ENCODE results near the gene TMEM229B. TPM values are rescaled to one million over a fixed set of nuclear protein-coding genes. Genes with fewer than 3 reads are reported as not detected.

TMEM229B gene
- total RNA-seq, 2 donors from 2014 or later = 12.7 to 15.2 TPM

- Mint-ChIP-seq H3K27me3 (peaks cover 36% of the 10 kb centered on the region), H3K36me3 (ENCODE audit: low read depth) (no peaks in the 10 kb centered on the region), H3K4me3 (no peak overlapping the region), H3K27ac (peak overlapping the region; percentile 29), H3K4me1 (no peaks in the 10 kb centered on the region)
- no peaks in the 10 kb centered on the region for H3K9me3 ChIP-seq (ENCODE audit: control insufficient read depth, low read length, poor library complexity, severe bottlenecking)
- DNase-seq (no peak), ATAC-seq (no peak)
Measured at GRCh38 chr14:67449096-67449495, 39.4 kb downstream of the TMEM229B start.

GRCh38 chr14:67447033-67447381, 41.5 kb downstream of the TMEM229B start:
- Mint-ChIP-seq H3K36me3 (ENCODE audit: low read depth) (no peaks in the 10 kb centered on the region), H3K27me3 (peaks cover 48% of the 10 kb centered on the region), H3K27ac (no peak overlapping the region), H3K4me1 (no peaks in the 10 kb centered on the region), H3K4me3 (no peak overlapping the region)
- DNase-seq = no peak
- ATAC-seq = no peak
- H3K9me3 ChIP-seq (ENCODE audit: control insufficient read depth, low read length, poor library complexity, severe bottlenecking) = no peaks in the 10 kb centered on the region

GRCh38 chr14:67446371-67447032, 42.0 kb downstream of the TMEM229B start:
- no peaks in the 10 kb centered on the region for H3K4me1 Mint-ChIP-seq
- no peak for ATAC-seq
- no peak overlapping the region for H3K4me3 Mint-ChIP-seq
- no peaks in the 10 kb centered on the region for H3K9me3 ChIP-seq (ENCODE audit: control insufficient read depth, low read length, poor library complexity, severe bottlenecking)
- no peak overlapping the region for H3K27ac Mint-ChIP-seq
- H3K27me3 Mint-ChIP-seq = peaks cover 44% of the 10 kb centered on the region
- no peak for DNase-seq
- no peaks in the 10 kb centered on the region for H3K36me3 Mint-ChIP-seq (ENCODE audit: low read depth)

GRCh38 chr14:67444395-67444794, 44.1 kb downstream of the TMEM229B start:
- DNase-seq (no peak), ATAC-seq (no peak)
- no peaks in the 10 kb centered on the region for H3K9me3 ChIP-seq (ENCODE audit: control insufficient read depth, low read length, poor library complexity, severe bottlenecking)

GRCh38 chr14:67442139-67442906, 46.2 kb downstream of the TMEM229B start:
- no peak overlapping the region for H3K4me3 Mint-ChIP-seq

More at GRCh38 chr14:67444395-67444794, 44.1 kb downstream of the TMEM229B start:
- Mint-ChIP-seq H3K4me3 (no peak overlapping the region), H3K36me3 (ENCODE audit: low read depth) (no peaks in the 10 kb centered on the region), H3K27ac (no peak overlapping the region), H3K27me3 (peaks cover 45% of the 10 kb centered on the region), H3K4me1 (no peaks in the 10 kb centered on the region)

GRCh38 chr14:67441672-67442071, 46.8 kb downstream of the TMEM229B start:
- no peak overlapping the region for H3K4me3 Mint-ChIP-seq
- no peaks in the 10 kb centered on the region for H3K9me3 ChIP-seq (ENCODE audit: control insufficient read depth, low read length, poor library complexity, severe bottlenecking)
- ATAC-seq (no peak), DNase-seq (no peak)
- H3K27ac Mint-ChIP-seq = no peak overlapping the region
- H3K27me3 Mint-ChIP-seq = peaks cover 60% of the 10 kb centered on the region
- peaks cover 3% of the 10 kb centered on the region for H3K4me1 Mint-ChIP-seq
- H3K36me3 Mint-ChIP-seq (ENCODE audit: low read depth) = no peaks in the 10 kb centered on the region

More at GRCh38 chr14:67442139-67442906, 46.2 kb downstream of the TMEM229B start:
- H3K9me3 ChIP-seq (ENCODE audit: control insufficient read depth, low read length, poor library complexity, severe bottlenecking) = no peaks in the 10 kb centered on the region
- no peak for ATAC-seq
- Mint-ChIP-seq H3K4me1 (no peaks in the 10 kb centered on the region), H3K27ac (no peak overlapping the region), H3K27me3 (peaks cover 54% of the 10 kb centered on the region), H3K36me3 (ENCODE audit: low read depth) (no peaks in the 10 kb centered on the region)
- DNase-seq = no peak

- Mint-ChIP-seq H3K4me1 (peaks cover 3% of the 10 kb centered on the region), H3K27ac (no peak overlapping the region), H3K27me3 (peaks cover 57% of the 10 kb centered on the region), H3K4me3 (no peak overlapping the region), H3K36me3 (ENCODE audit: low read depth) (no peaks in the 10 kb centered on the region)
- no peaks in the 10 kb centered on the region for H3K9me3 ChIP-seq (ENCODE audit: control insufficient read depth, low read length, poor library complexity, severe bottlenecking)
- DNase-seq = no peak
- ATAC-seq = no peak
Measured at GRCh38 chr14:67441256-67441655, 47.3 kb downstream of the TMEM229B start.

- H3K27ac Mint-ChIP-seq = no peak overlapping the region
- peaks cover 54% of the 10 kb centered on the region for H3K27me3 Mint-ChIP-seq
- H3K36me3 Mint-ChIP-seq (ENCODE audit: low read depth) = no peaks in the 10 kb centered on the region
- DNase-seq = no peak
- H3K4me3 Mint-ChIP-seq = no peak overlapping the region
- no peak for ATAC-seq
- H3K9me3 ChIP-seq (ENCODE audit: control insufficient read depth, low read length, poor library complexity, severe bottlenecking) = no peaks in the 10 kb centered on the region
- H3K4me1 Mint-ChIP-seq = peaks cover 3% of the 10 kb centered on the region
Measured at GRCh38 chr14:67440513-67440912, 48.0 kb downstream of the TMEM229B start.

- Mint-ChIP-seq H3K27me3 (peaks cover 46% of the 10 kb centered on the region), H3K4me3 (no peak overlapping the region), H3K36me3 (ENCODE audit: low read depth) (no peaks in the 10 kb centered on the region), H3K4me1 (peaks cover 7% of the 10 kb centered on the region), H3K27ac (no peak overlapping the region)
- DNase-seq (no peak), ATAC-seq (no peak)
- H3K9me3 ChIP-seq (ENCODE audit: control insufficient read depth, low read length, poor library complexity, severe bottlenecking) = no peaks in the 10 kb centered on the region
Measured at GRCh38 chr14:67438969-67439368, 49.6 kb downstream of the TMEM229B start.

GRCh38 chr14:67436006-67436866, 52.3 kb downstream of the TMEM229B start:
- no peak overlapping the region for H3K27ac Mint-ChIP-seq
- H3K4me3 Mint-ChIP-seq = no peak overlapping the region
- DNase-seq (no peak), ATAC-seq (no peak)
- H3K4me1 Mint-ChIP-seq = peaks cover 10% of the 10 kb centered on the region
- no peaks in the 10 kb centered on the region for H3K36me3 Mint-ChIP-seq (ENCODE audit: low read depth)
- H3K27me3 Mint-ChIP-seq = peaks cover 41% of the 10 kb centered on the region
- no peaks in the 10 kb centered on the region for H3K9me3 ChIP-seq (ENCODE audit: control insufficient read depth, low read length, poor library complexity, severe bottlenecking)

- no peaks in the 10 kb centered on the region for H3K9me3 ChIP-seq (ENCODE audit: control insufficient read depth, low read length, poor library complexity, severe bottlenecking)
- H3K27me3 Mint-ChIP-seq = peaks cover 41% of the 10 kb centered on the region
- peaks cover 10% of the 10 kb centered on the region for H3K4me1 Mint-ChIP-seq
- H3K4me3 Mint-ChIP-seq = no peak overlapping the region
- H3K36me3 Mint-ChIP-seq (ENCODE audit: low read depth) = no peaks in the 10 kb centered on the region
- ATAC-seq (no peak), DNase-seq (no peak)
- no peak overlapping the region for H3K27ac Mint-ChIP-seq
Measured at GRCh38 chr14:67435603-67436002, 52.9 kb downstream of the TMEM229B start.

GRCh38 chr14:67432050-67432564, 56.4 kb downstream of the TMEM229B start:
- DNase-seq = no peak
- Mint-ChIP-seq H3K4me1 (peaks cover 9% of the 10 kb centered on the region), H3K27ac (no peak overlapping the region), H3K4me3 (no peak overlapping the region), H3K27me3 (peaks cover 34% of the 10 kb centered on the region), H3K36me3 (ENCODE audit: low read depth) (no peaks in the 10 kb centered on the region)
- no peaks in the 10 kb centered on the region for H3K9me3 ChIP-seq (ENCODE audit: control insufficient read depth, low read length, poor library complexity, severe bottlenecking)
- no peak for ATAC-seq
